BE2C (cell line): ENCODE data around the gene AAR2.
A peak's percentile ranks its signal among the peaks of the same experiment; 100 is the strongest.

ENCODE experiments used
- DNase-seq: peaks from one replicate; pipeline ENCODE4 v3.0.0-alpha.2; 2020
- H3K27me3 ChIP-seq: fragments of 250-450 bp; sonication (Bioruptor Pico); 2 replicates; pipeline ENCODE4 v1.5.1; 2020; ENCODE audit warnings: mild to moderate bottlenecking
- H3K36me3 ChIP-seq: fragments of 250-450 bp; sonication (Bioruptor Pico); 2 replicates; pipeline ENCODE4 v1.5.1; 2020; ENCODE audit warnings: mild to moderate bottlenecking
- H3K4me1 ChIP-seq: fragments of 250-450 bp; sonication (Bioruptor Pico); 2 replicates; pipeline ENCODE4 v1.5.1; 2020
- H3K4me3 ChIP-seq: 2 replicates; pipeline ENCODE4 v1.5.1; 2011; ENCODE audit warnings: low read depth, low read length
- H3K9me3 ChIP-seq: fragments of 250-450 bp; sonication (Bioruptor Pico); 2 replicates; pipeline ENCODE4 v1.5.1; 2020
- CTCF ChIP-seq: IDR thresholded peaks from 2 replicates; pipeline ENCODE4 v1.5.1; 2012; ENCODE audit warnings: mild to moderate bottlenecking, low read depth, low read length

The AAR2 gene

GRCh38 chr20:36270744-36271638 lies 34.7 kb downstream of the AAR2 start:
- Histone ChIP-seq H3K9me3 (no peaks in the 10 kb centered on the region), H3K4me1 (peaks cover 10% of the 10 kb centered on the region), H3K36me3 (no peaks in the 10 kb centered on the region), H3K4me3 (no peak overlapping the region), H3K27me3 (no peaks in the 10 kb centered on the region)
- TF ChIP-seq CTCF, result no peak
- no peak for DNase-seq

- DNase-seq, result no peak
- no peak for TF ChIP-seq CTCF
- Histone ChIP-seq H3K27me3 (no peaks in the 10 kb centered on the region), H3K4me1 (peaks cover 10% of the 10 kb centered on the region), H3K36me3 (no peaks in the 10 kb centered on the region), H3K4me3 (no peak overlapping the region), H3K9me3 (no peaks in the 10 kb centered on the region)
Observed at GRCh38 chr20:36271639-36272546, 35.6 kb downstream of the AAR2 start.

GRCh38 chr20:36272547-36273220 lies 36.4 kb downstream of the AAR2 start:
- Histone ChIP-seq H3K36me3 (no peaks in the 10 kb centered on the region), H3K4me1 (peaks cover 10% of the 10 kb centered on the region), H3K9me3 (no peaks in the 10 kb centered on the region), H3K27me3 (no peaks in the 10 kb centered on the region), H3K4me3 (no peak overlapping the region)
- TF ChIP-seq CTCF, result no peak
- DNase-seq, result no peak

DNA sequence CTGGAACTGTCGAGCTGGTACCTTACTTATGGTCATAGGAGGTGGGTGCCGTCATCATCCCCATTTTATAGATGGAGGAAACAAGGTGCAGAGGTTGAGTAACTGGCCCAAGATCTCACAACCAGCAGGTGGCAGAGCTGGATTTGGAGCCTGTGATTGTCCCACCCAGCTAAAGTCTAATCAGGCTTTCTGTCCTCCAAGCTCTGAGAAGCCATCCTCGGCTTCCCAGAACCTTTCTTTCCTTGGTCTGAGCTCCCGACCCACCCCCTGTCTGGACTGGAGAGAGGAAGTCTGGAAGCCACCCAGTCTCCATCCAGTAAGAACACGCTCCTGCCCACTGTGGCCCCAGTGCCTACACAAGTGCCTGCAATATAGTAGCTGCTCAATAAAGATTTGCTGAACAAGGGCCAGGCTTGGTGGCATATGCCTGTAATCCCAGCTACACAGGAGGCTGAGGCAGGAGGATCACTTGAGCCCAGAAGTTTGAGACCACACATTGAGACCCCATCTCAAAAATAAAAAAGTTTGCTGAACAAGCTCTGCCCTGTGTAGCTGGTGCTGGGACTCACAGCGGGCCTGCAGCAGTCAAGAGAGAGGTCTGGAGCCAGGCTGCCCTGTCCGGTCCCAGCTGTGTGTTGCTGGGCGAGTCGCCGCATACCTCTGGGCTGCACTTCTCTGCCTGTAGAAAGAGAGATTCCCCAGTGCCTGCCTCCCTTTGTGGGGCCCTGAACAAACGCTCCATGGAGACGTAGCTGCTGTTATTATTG lies 37.3 kb downstream of the AAR2 start:
- no peak overlapping the region for H3K4me3 ChIP-seq
- TF ChIP-seq CTCF, result peak; percentile 49
- DNase-seq, result no peak
- no peaks in the 10 kb centered on the region for H3K36me3 ChIP-seq
- peaks cover 10% of the 10 kb centered on the region for H3K4me1 ChIP-seq
- no peaks in the 10 kb centered on the region for H3K27me3 ChIP-seq
- H3K9me3 ChIP-seq, result no peaks in the 10 kb centered on the region

- TF ChIP-seq CTCF, result no peak
- Histone ChIP-seq H3K27me3 (no peaks in the 10 kb centered on the region), H3K4me3 (0 out of 2 replicates have a peak overlapping the region, but pooled peaks have one; percentile 4), H3K4me1 (peaks cover 10% of the 10 kb centered on the region), H3K9me3 (no peaks in the 10 kb centered on the region), H3K36me3 (no peaks in the 10 kb centered on the region)
- DNase-seq, result peak; percentile 36
Observed at GRCh38 chr20:36274181-36274841, 38.0 kb downstream of the AAR2 start.
